Sigmoid colon (tissue), 7 donors: ENCODE data around the gene ATOH8. TPM values are rescaled to one million over a fixed set of nuclear protein-coding genes. Genes with fewer than 3 reads are reported as not detected.

Source experiments
- DNase-seq: peaks from one replicate; pipeline ENCODE4 v3.0.0-alpha.2; 2019
- H3K27ac ChIP-seq, 4 donors: fragments of 200-600 bp; sonication (generic); one replicate each; pipeline ENCODE4 v1.5.1; 2016 to 2019; ENCODE audit warnings: mild to moderate bottlenecking in 1 of 4
- H3K27me3 ChIP-seq, 3 donors: fragments of 200-600 bp; sonication (generic); one replicate each; pipeline ENCODE4 v1.5.1; 2019; ENCODE audit warnings: mild to moderate bottlenecking in 1 of 3
- H3K36me3 ChIP-seq, 4 donors: fragments of 200-600 bp; sonication (generic); one replicate each; pipeline ENCODE4 v1.5.1; 2016 to 2019
- H3K4me1 ChIP-seq, 4 donors: fragments of 200-600 bp; sonication (generic); one replicate each; pipeline ENCODE4 v1.5.1; 2017 to 2019
- H3K4me3 ChIP-seq, 4 donors: fragments of 200-600 bp; sonication (generic); one replicate each; pipeline ENCODE4 v1.5.1; 2017 to 2019; ENCODE audit warnings: mild to moderate bottlenecking in 2 of 4, moderate library complexity in 1 of 4
- H3K9me3 ChIP-seq, 4 donors: fragments of 200-600 bp in 3 of 4; sonication (generic) in 3 of 4; one replicate each; pipeline versions ENCODE4 v1.5.1 to v1.6.1; 2013 to 2019
- CTCF ChIP-seq, 4 experiments: fragments of 450-650 bp in 3 of 4; fragments of 200-600 bp in 1 of 4; IDR thresholded peaks; one replicate each; pipeline ENCODE4 v1.5.1; 2016 to 2019; ENCODE audit warnings: antibody characterized with exemption in 4 of 4, mild to moderate bottlenecking in 3 of 4, moderate library complexity in 2 of 4
- EP300 ChIP-seq, 4 donors: sonication (generic); formaldehyde crosslinking; IDR thresholded peaks; one replicate each; pipeline ENCODE4 v1.6.1; 2017; ENCODE audit warnings: antibody characterized with exemption in 4 of 4
- POLR2A ChIP-seq, 2 donors: fragments of 450-650 bp; IDR thresholded peaks; one replicate each; pipeline ENCODE4 v1.6.1; 2016; ENCODE audit warnings: antibody characterized with exemption in 2 of 2, mild to moderate bottlenecking in 2 of 2, moderate library complexity in 2 of 2
- POLR2AphosphoS5 ChIP-seq, 4 donors: sonication (generic); formaldehyde crosslinking; IDR thresholded peaks; one replicate each; pipeline ENCODE4 v1.6.1; 2017; ENCODE audit warnings: antibody characterized with exemption in 4 of 4
- WGBS, 2 donors: extraction: QIAGEN DNeasy Blood & Tissue Kit; methylation state at CpG; one replicate each; pipeline ENCODE4 v1.1.7; 2013; 5-methylcytosine and 5-hydroxymethylcytosine counted together
- intact Hi-C: fragments of 100-400 bp; cut with DNase I; formaldehyde crosslinking; loops from one replicate; pipeline ENCODE4 v1.15.1; 2023
- polyA plus RNA-seq, 3 donors: library from polyadenylated mRNA; stranded (reverse); fragments of 200-250 nt; gene quantifications; one replicate each; pipeline ENCODE4 v1.2.3, GENCODE V29; 2013
- total RNA-seq, 4 donors: library from RNA; depleted of rRNA; stranded (reverse); fragments of >200 nt; gene quantifications; one replicate each; pipeline ENCODE4 v1.1.0, GENCODE V29; 2016
- donor health status: healthy with polysubstance abuse.
- donor health status: Bipolar disorder and iron deficiency.
- donor health status: healthy.

The ATOH8 gene
- total and polyA plus RNA-seq, 7 donors = 1.6 to 20.6 (median 12.4) TPM

- WGBS, 2 donors = 73 to 88% methylated on average over 5 of the region's 5 CpGs
- no peaks in the 10 kb centered on the region for H3K36me3 ChIP-seq
- no peaks in the 10 kb centered on the region for H3K9me3 ChIP-seq
- no peaks in the 10 kb centered on the region for H3K27me3 ChIP-seq
- H3K4me3 ChIP-seq = no peak overlapping the region
- peaks cover 0 to 8% (median 5%) of the 10 kb centered on the region in 4 donors for H3K4me1 ChIP-seq
- no peak for DNase-seq
- TF ChIP-seq POLR2AphosphoS5 (IDR thresholded peaks at IDR 0.05) (no peak), EP300 (IDR thresholded peaks at IDR 0.05) (no peak), POLR2A (IDR thresholded peaks at IDR 0.05) (no peak), CTCF (IDR thresholded peaks at IDR 0.05) (no peak)
- intact Hi-C loops = no loop called here
- H3K27ac ChIP-seq = no peak overlapping the region
Measured at GRCh38 chr2:85822766-85823165, 69.0 kb downstream of the ATOH8 start.

GRCh38 chr2:85823951-85824350 lies 70.2 kb downstream of the ATOH8 start:
- Histone ChIP-seq H3K27ac (no peak overlapping the region), H3K4me3 (no peak overlapping the region), H3K36me3 (no peaks in the 10 kb centered on the region), H3K4me1 (peaks cover 0 to 12% (median 6%) of the 10 kb centered on the region in 4 donors), H3K9me3 (no peaks in the 10 kb centered on the region), H3K27me3 (no peaks in the 10 kb centered on the region)
- intact Hi-C loops = no loop called here
- 47 to 72% methylated on average over 2 of the region's 2 CpGs for whole genome bisulfite sequencing, 2 donors
- no peak for DNase-seq
- TF ChIP-seq POLR2AphosphoS5 (IDR thresholded peaks at IDR 0.05) = no peak
- no peak for TF ChIP-seq CTCF (IDR thresholded peaks at IDR 0.05)
- TF ChIP-seq POLR2A (IDR thresholded peaks at IDR 0.05) = no peak

GRCh38 chr2:85826990-85827878 lies 73.4 kb downstream of the ATOH8 start:
- Histone ChIP-seq H3K4me1 (peaks cover 0 to 12% (median 6%) of the 10 kb centered on the region in 4 donors), H3K27me3 (no peaks in the 10 kb centered on the region), H3K36me3 (no peaks in the 10 kb centered on the region), H3K4me3 (peak overlapping the region in 2 of 4 donors; percentile 18 to 21), H3K9me3 (no peaks in the 10 kb centered on the region), H3K27ac (no peak overlapping the region)
- peak in 2 of 4 donors; percentile 11 to 36 for TF ChIP-seq POLR2AphosphoS5 (IDR thresholded peaks at IDR 0.05)
- TF ChIP-seq CTCF (IDR thresholded peaks at IDR 0.05) = peak; percentile 90 to 95 (median 92)
- no peak for TF ChIP-seq POLR2A (IDR thresholded peaks at IDR 0.05)
- 21 to 32% methylated on average over 20 of the region's 20 CpGs for WGBS, 2 donors
- peak; percentile 88 for DNase-seq
- intact Hi-C loops = loop anchor here (1.0 kb wide), 2 partner anchors 62 to 252 kb away; no protein-coding TSS in a partner anchor

- 56 to 82% methylated on average over 18 of the region's 18 CpGs for WGBS, 2 donors
- Histone ChIP-seq H3K36me3 (no peaks in the 10 kb centered on the region), H3K27me3 (no peaks in the 10 kb centered on the region), H3K4me3 (peak overlapping the region in 2 of 4 donors; percentile 18 to 21), H3K9me3 (no peaks in the 10 kb centered on the region), H3K4me1 (peaks cover 0 to 12% (median 6%) of the 10 kb centered on the region in 4 donors), H3K27ac (no peak overlapping the region)
- TF ChIP-seq POLR2A (IDR thresholded peaks at IDR 0.05) = no peak
- TF ChIP-seq EP300 (IDR thresholded peaks at IDR 0.05) = no peak
- TF ChIP-seq POLR2AphosphoS5 (IDR thresholded peaks at IDR 0.05) = no peak
- TF ChIP-seq CTCF (IDR thresholded peaks at IDR 0.05) = no peak
- DNase-seq = no peak
- intact Hi-C loops = loop anchor here (1.0 to 2.0 kb wide), 3 partner anchors 61 to 251 kb away; no protein-coding TSS in a partner anchor
Measured at GRCh38 chr2:85827879-85828569, 74.2 kb downstream of the ATOH8 start.
